Loucy (cell line): Measurements from ENCODE around the gene SPNS1.

Experiments used
- H2AFZ ChIP-seq: fragments of 200-600 bp; sonication (generic); 2 replicates; pipeline ENCODE4 v1.6.0; 2016; ENCODE audit warnings: antibody characterized with exemption, mild to moderate bottlenecking, low read length, moderate library complexity
- H3F3A ChIP-seq: fragments of 200-600 bp; 2 replicates; pipeline ENCODE4 v1.6.0; 2016; ENCODE audit warnings: antibody characterized with exemption, low read depth, mild to moderate bottlenecking
- H3K27me3 ChIP-seq: fragments of 200-600 bp; sonication (generic); 2 replicates; pipeline ENCODE4 v1.6.1; 2014; ENCODE audit warnings: low read length, mild to moderate bottlenecking; ENCODE audit not compliant: insufficient read depth, poor library complexity, severe bottlenecking
- H3K36me3 ChIP-seq: fragments of 200-600 bp; sonication (generic); 2 replicates; pipeline ENCODE4 v1.6.1; 2016; ENCODE audit warnings: low read length; ENCODE audit not compliant: insufficient read depth
- H3K4me1 ChIP-seq: fragments of 200-600 bp; sonication (generic); 2 replicates; pipeline ENCODE4 v1.5.1; 2014; ENCODE audit warnings: low read length, mild to moderate bottlenecking; ENCODE audit not compliant: insufficient read depth, poor library complexity, severe bottlenecking
- H3K4me2 ChIP-seq: fragments of 200-600 bp; sonication (generic); 2 replicates; pipeline ENCODE4 v1.6.0; 2014; ENCODE audit warnings: antibody characterized with exemption, low read length, low read depth, mild to moderate bottlenecking; ENCODE audit not compliant: poor library complexity, severe bottlenecking
- H3K4me3 ChIP-seq: fragments of 200-600 bp; sonication (generic); 2 replicates; pipeline ENCODE4 v1.5.1; 2014; ENCODE audit warnings: low read length, mild to moderate bottlenecking, mixed read lengths; ENCODE audit not compliant: poor library complexity, severe bottlenecking
- H3K79me2 ChIP-seq: fragments of 200-600 bp; sonication (generic); 2 replicates; pipeline ENCODE4 v1.6.1; 2014; ENCODE audit warnings: low read length; ENCODE audit not compliant: insufficient read depth
- H3K9ac ChIP-seq: fragments of 200-600 bp; sonication (generic); 2 replicates; pipeline ENCODE4 v1.6.0; 2014; ENCODE audit warnings: mild to moderate bottlenecking, low read depth, low read length, moderate library complexity; ENCODE audit not compliant: poor library complexity, severe bottlenecking
- H3K9me2 ChIP-seq: fragments of 200-600 bp; sonication (generic); replicated peaks from 2 replicates; pipeline ENCODE4 v1.6.1; 2016; ENCODE audit warnings: low read depth, low read length, mixed read lengths
- H3K9me3 ChIP-seq: fragments of 200-600 bp; sonication (generic); 2 replicates; pipeline ENCODE4 v1.6.1; 2014; ENCODE audit warnings: mild to moderate bottlenecking, antibody characterized with exemption, low read length, low read depth; ENCODE audit not compliant: insufficient read depth
- H4K20me1 ChIP-seq: fragments of 200-600 bp; sonication (generic); 2 replicates; pipeline ENCODE4 v1.6.0; 2014; ENCODE audit warnings: antibody characterized with exemption, low read length, mild to moderate bottlenecking; ENCODE audit not compliant: insufficient read depth, poor library complexity, severe bottlenecking
- EZH2phosphoT487 ChIP-seq: fragments of 200-600 bp; IDR thresholded peaks from 2 replicates; pipeline ENCODE4 v1.6.1; 2018; ENCODE audit warnings: antibody characterized with exemption, mild to moderate bottlenecking, moderate library complexity, borderline replicate concordance
- TF ChIP-seq, protein P1 (sequence below): fragments of 200-600 bp; sonication (generic); conservative IDR thresholded peaks from 2 replicates; pipeline ENCODE4 v1.5.1; 2014; ENCODE audit warnings: mild to moderate bottlenecking, antibody characterized with exemption, low read length

The SPNS1 gene

GRCh38 chr16:28931801-28932225 is 42.8 kb upstream of the SPNS1 start, which contains the start of gene CD19:
Gene CD19 (plus strand): TSS chr16:28931971. CDS start chr16:28932001, 30 bp downstream.
- no peaks in the 10 kb centered on the region for H3K9me3 ChIP-seq
- peak within 1 kb of the TSS; percentile 26 for H2AFZ ChIP-seq

GRCh38 chr16:28932339-28933141 is 42.0 kb upstream of the SPNS1 start:
- no peak for TF ChIP-seq EZH2phosphoT487
- TF ChIP-seq, protein P1, sequence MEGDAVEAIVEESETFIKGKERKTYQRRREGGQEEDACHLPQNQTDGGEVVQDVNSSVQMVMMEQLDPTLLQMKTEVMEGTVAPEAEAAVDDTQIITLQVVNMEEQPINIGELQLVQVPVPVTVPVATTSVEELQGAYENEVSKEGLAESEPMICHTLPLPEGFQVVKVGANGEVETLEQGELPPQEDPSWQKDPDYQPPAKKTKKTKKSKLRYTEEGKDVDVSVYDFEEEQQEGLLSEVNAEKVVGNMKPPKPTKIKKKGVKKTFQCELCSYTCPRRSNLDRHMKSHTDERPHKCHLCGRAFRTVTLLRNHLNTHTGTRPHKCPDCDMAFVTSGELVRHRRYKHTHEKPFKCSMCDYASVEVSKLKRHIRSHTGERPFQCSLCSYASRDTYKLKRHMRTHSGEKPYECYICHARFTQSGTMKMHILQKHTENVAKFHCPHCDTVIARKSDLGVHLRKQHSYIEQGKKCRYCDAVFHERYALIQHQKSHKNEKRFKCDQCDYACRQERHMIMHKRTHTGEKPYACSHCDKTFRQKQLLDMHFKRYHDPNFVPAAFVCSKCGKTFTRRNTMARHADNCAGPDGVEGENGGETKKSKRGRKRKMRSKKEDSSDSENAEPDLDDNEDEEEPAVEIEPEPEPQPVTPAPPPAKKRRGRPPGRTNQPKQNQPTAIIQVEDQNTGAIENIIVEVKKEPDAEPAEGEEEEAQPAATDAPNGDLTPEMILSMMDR, result no peak
- Histone ChIP-seq H3K9ac (peak overlapping the region; percentile 70), H3K4me3 (no peak overlapping the region), H3K36me3 (no peaks in the 10 kb centered on the region), H3K27me3 (no peaks in the 10 kb centered on the region), H3F3A (peaks cover 9% of the 10 kb centered on the region; the same call in 1 of the 2 replicates), H3K9me3 (no peaks in the 10 kb centered on the region), H3K4me2 (no peak overlapping the region), H3K4me1 (peaks cover 29% of the 10 kb centered on the region), H3K79me2 (no peaks in the 10 kb centered on the region), H4K20me1 (no peaks in the 10 kb centered on the region), H2AFZ (peak overlapping the region; percentile 11; the same call in 1 of the 2 replicates), H3K9me2 (no peaks in the 10 kb centered on the region)

More at GRCh38 chr16:28931801-28932225, 42.8 kb upstream of the SPNS1 start, which contains the start of gene CD19:
- H3K9me2 ChIP-seq, result no peaks in the 10 kb centered on the region
- H3K4me1 ChIP-seq, result peaks cover 29% of the 10 kb centered on the region
- H3K79me2 ChIP-seq, result no peaks in the 10 kb centered on the region
- no peaks in the 10 kb centered on the region for H3K27me3 ChIP-seq
- peak within 1 kb of the TSS; percentile 26 for H3K4me3 ChIP-seq
- H3F3A ChIP-seq, result peaks cover 9% of the 10 kb centered on the region; the same call in 1 of the 2 replicates
- H3K4me2 ChIP-seq, result peak within 1 kb of the TSS; percentile 66
- peak within 1 kb of the TSS; percentile 70 for H3K9ac ChIP-seq
- TF ChIP-seq, protein P1, result no peak
- TF ChIP-seq EZH2phosphoT487, result no peak
- no peaks in the 10 kb centered on the region for H4K20me1 ChIP-seq
- H3K36me3 ChIP-seq, result no peaks in the 10 kb centered on the region

DNA sequence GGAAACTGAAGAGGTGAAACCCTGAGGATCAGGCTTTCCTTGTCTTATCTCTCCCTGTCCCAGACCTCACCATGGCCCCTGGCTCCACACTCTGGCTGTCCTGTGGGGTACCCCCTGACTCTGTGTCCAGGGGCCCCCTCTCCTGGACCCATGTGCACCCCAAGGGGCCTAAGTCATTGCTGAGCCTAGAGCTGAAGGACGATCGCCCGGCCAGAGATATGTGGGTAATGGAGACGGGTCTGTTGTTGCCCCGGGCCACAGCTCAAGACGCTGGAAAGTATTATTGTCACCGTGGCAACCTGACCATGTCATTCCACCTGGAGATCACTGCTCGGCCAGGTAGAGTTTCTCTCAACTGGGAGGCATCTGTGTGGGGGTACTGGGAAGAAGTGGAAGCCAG is 41.4 kb upstream of the SPNS1 start:
- Histone ChIP-seq H3K4me1 (peaks cover 29% of the 10 kb centered on the region), H3K9ac (peak overlapping the region; percentile 70), H2AFZ (peak overlapping the region; percentile 11; the same call in 1 of the 2 replicates)

More for the DNA sequence above, 41.4 kb upstream of the SPNS1 start:
- Histone ChIP-seq H3K4me2 (no peak overlapping the region), H3F3A (peaks cover 9% of the 10 kb centered on the region; the same call in 1 of the 2 replicates), H3K4me3 (no peak overlapping the region), H4K20me1 (no peaks in the 10 kb centered on the region), H3K9me2 (no peaks in the 10 kb centered on the region), H3K79me2 (no peaks in the 10 kb centered on the region), H3K36me3 (no peaks in the 10 kb centered on the region), H3K9me3 (no peaks in the 10 kb centered on the region), H3K27me3 (no peaks in the 10 kb centered on the region)
- TF ChIP-seq, protein P1, result no peak
- no peak for TF ChIP-seq EZH2phosphoT487
